H54 (cell line): ENCODE data around the gene SULT1A2.
"Not testable (repeated sequence)": the region's sequence is repeated elsewhere in the genome, so short reads cannot be mapped to it uniquely, and the experiment has no call there.

ENCODE experiments used
- DNase-seq: peaks from one replicate; pipeline ENCODE4 v3.0.0; 2011; ENCODE audit warnings: low spot score, mixed read lengths; ENCODE audit not compliant: insufficient read length
- FAIRE-seq: peaks from 3 replicates; lab custom pipeline; 2011; peaks lifted over from hg19 to GRCh38; lab: Jason Lieb, UNC
- POLR2A ChIP-seq: IDR thresholded peaks from 2 replicates; pipeline ENCODE4 v1.6.1; 2011; ENCODE audit warnings: low read depth, mild to moderate bottlenecking, low read length

SULT1A2 gene

DNA sequence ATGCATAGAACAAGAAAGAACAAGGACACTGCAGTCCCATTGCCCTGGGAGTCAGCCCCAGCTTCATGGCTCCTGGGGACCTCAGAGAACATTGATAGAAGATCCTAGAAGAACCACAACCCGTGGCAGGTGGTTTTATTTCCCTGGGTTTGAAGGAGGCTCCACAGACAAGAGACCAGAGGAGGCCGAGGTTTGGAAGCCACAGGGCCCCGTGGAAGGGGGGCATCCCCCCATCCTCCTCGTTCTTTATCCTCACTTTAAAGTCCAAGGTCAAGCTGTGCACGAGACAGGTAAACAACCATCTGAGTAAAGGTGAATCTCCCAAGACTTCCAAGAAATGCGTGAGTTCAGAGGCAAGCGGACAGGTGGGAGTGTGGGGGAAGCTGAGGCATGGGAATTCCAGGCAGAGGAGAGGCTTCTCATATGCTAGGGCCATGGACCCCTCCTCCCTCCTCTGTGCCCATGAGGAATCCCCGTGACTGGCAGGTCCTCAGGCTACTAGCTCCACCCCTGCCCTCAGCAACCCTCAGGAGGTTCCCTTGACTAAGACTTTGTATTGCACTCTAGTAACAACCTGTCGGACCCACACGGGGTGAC, 13.8 kb upstream of the SULT1A2 start:
- FAIRE-seq = no peak
- no peak for DNase-seq
- TF ChIP-seq POLR2A = no peak

GRCh38 chr16:28609631-28610594, 13.1 kb upstream of the SULT1A2 start, which contains the start of gene SULT1A1:
Gene SULT1A1, minus strand, starts transcription at chr16:28610044. Its CDS starts 1,189 bp downstream, at chr16:28608855.
- peak; percentile 68 for DNase-seq
- no peak for FAIRE-seq
- no peak for TF ChIP-seq POLR2A

- FAIRE-seq, DNase-seq: not testable (repeated sequence)
These were observed 12.2 kb upstream of the SULT1A2 start for GRCh38 chr16:28608867-28609596.

GRCh38 chr16:28608496-28608808, 11.6 kb upstream of the SULT1A2 start:
- FAIRE-seq, DNase-seq: not testable (repeated sequence)

GRCh38 chr16:28607681-28608495, 11.0 kb upstream of the SULT1A2 start:
- not testable (repeated sequence) for DNase-seq, FAIRE-seq

GRCh38 chr16:28607116-28607623, 10.3 kb upstream of the SULT1A2 start:
- no peak for TF ChIP-seq POLR2A
- FAIRE-seq (no peak), DNase-seq (no peak)

DNA sequence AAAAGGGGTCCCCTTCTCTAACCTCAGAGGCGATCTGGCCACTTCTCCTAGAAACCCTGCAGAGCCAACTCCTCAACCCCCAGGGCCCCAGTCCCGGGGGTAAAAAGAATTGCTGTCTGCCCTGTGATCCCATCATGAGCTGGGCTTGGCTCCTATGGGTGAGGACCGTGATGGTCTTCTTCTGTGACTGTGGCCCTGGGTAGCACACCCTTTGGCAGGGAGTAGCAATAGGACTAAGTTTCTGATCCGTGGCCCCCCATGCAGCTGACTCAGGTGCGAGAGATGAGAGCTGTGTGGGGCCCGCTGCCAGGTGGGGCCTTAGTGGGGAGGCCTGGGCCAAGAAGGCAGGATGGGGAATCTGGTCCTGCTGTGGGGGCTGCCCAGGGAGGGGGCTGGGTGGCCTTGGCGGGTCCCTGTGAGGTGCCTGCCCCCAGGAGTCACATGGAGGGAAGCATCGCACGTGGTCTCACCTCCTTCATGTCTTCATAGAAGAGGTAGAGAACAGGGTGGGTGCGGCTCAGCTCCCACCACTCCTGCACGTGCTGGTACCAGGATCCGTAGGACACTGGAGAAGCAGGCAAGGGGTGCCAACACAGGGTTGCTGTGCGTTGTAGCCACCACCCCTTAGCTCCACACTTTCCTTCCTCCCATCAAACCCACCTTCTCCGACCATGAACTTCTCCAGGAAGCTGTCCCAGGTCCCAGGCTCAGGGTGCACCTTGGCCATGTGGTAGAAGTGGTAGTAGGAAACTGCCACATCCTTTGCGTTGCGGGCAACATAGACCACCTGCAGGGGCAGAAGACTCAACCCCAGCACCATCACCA, 9.7 kb upstream of the SULT1A2 start:
- TF ChIP-seq POLR2A = no peak
- DNase-seq (no peak), FAIRE-seq (no peak)

- DNase-seq (no peak), FAIRE-seq (no peak)
- no peak for TF ChIP-seq POLR2A
These were observed 7.3 kb upstream of the SULT1A2 start for GRCh38 chr16:28604186-28604565.

- DNase-seq (no peak), FAIRE-seq (no peak)
- TF ChIP-seq POLR2A = no peak
These were observed 6.7 kb upstream of the SULT1A2 start for GRCh38 chr16:28603381-28604185.

- TF ChIP-seq POLR2A = no peak
- no peak for FAIRE-seq
- no peak for DNase-seq
These were observed 5.7 kb upstream of the SULT1A2 start for GRCh38 chr16:28602529-28602928.

GRCh38 chr16:28602062-28602461, 5.2 kb upstream of the SULT1A2 start:
- not testable (repeated sequence) for DNase-seq

GRCh38 chr16:28601589-28601988, 4.7 kb upstream of the SULT1A2 start:
- not testable (repeated sequence) for FAIRE-seq, DNase-seq

More at GRCh38 chr16:28602062-28602461, 5.2 kb upstream of the SULT1A2 start:
- FAIRE-seq = not testable (repeated sequence)

DNA sequence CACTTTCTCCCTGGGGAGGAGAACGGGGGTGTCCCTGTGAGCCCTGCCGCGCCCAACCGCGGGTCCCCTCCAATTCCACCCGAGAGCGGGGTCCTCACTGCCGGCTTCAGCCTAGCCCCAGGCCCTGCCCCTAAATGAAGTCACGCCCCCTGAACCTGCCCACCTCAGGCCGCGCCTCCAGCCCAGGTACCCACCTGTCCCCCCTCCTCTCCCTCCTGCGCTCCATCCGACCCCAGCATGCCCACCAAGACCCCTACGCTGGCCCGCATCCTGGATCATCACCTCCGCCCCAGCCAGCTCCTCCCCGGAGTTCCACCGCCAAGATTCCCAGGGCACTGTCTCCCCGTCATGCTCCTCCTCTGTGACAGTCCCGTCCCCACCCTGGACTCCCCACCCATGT, 4.1 kb upstream of the SULT1A2 start:
- not testable (repeated sequence) for DNase-seq, FAIRE-seq

GRCh38 chr16:28599377-28600285, 2.8 kb upstream of the SULT1A2 start:
- DNase-seq, FAIRE-seq: not testable (repeated sequence)
